Heart left ventricle (tissue), 16 donors: Measurements from ENCODE around the gene MTFP1. TPM values are rescaled to one million over a fixed set of nuclear protein-coding genes. Genes with fewer than 3 reads are reported as not detected.

Experiments used
- ATAC-seq, 4 donors: fragments of 200-7000 bp; cut with Tn5 transposase; one replicate each; pipeline ENCODE4 v1.9.1; 2020 to 2022; ENCODE audit warnings: moderate library complexity in 4 of 4, mild to moderate bottlenecking in 3 of 4, moderate number of reproducible peaks in 1 of 4
- DNase-seq, 5 donors: peaks; one replicate each; pipeline ENCODE4 v3.0.0-alpha.2; 2020
- H3K27ac ChIP-seq, 12 donors: fragments of 200-600 bp; sonication (generic) in 4 of 12; one replicate each; pipeline versions ENCODE4 v1.5.0 to v1.8.0; 2016 to 2022; ENCODE audit warnings: mild to moderate bottlenecking in 2 of 12
- H3K27me3 ChIP-seq, 9 donors: fragments of 200-600 bp; sonication (generic) in 2 of 9; one replicate each; pipeline versions ENCODE4 v1.5.1 to v1.8.0; 2016 to 2022; ENCODE audit warnings: mild to moderate bottlenecking in 3 of 9
- H3K36me3 ChIP-seq, 9 donors: fragments of 200-600 bp; sonication (generic) in 2 of 9; one replicate each; pipeline versions ENCODE4 v1.5.0 to v1.8.0; 2018 to 2022; ENCODE audit warnings: mild to moderate bottlenecking in 2 of 9
- H3K4me1 ChIP-seq, 12 donors: fragments of 200-600 bp; sonication (generic) in 4 of 12; one replicate each; pipeline versions ENCODE4 v1.5.0 to v1.8.0; 2016 to 2022; ENCODE audit warnings: mild to moderate bottlenecking in 3 of 12
- H3K4me3 ChIP-seq, 12 donors: fragments of 200-600 bp; sonication (generic) in 4 of 12; one replicate each; pipeline versions ENCODE4 v1.5.0 to v1.8.0; 2017 to 2022; ENCODE audit warnings: mild to moderate bottlenecking in 9 of 12, moderate library complexity in 4 of 12
- H3K9me3 ChIP-seq, 12 donors: fragments of 200-600 bp; sonication (generic) in 4 of 12; one replicate each; pipeline versions ENCODE4 v1.5.0 to v1.8.0; 2016 to 2022; ENCODE audit warnings: mild to moderate bottlenecking in 1 of 12
- POLR2A ChIP-seq, 2 donors: fragments of 450-650 bp; IDR thresholded peaks; one replicate each; pipeline ENCODE4 v1.6.1; 2017; ENCODE audit warnings: antibody characterized with exemption in 2 of 2, mild to moderate bottlenecking in 2 of 2, moderate library complexity in 2 of 2
- WGBS, 4 donors: extraction: QIAGEN DNeasy Blood & Tissue Kit in 2 of 4; methylation state at CpG; one replicate each; pipeline versions ENCODE4 v1.1.5 to v1.1.7; 2013 to 2018; 5-methylcytosine and 5-hydroxymethylcytosine counted together
- intact Hi-C, 10 donors: fragments of 100-400 bp; cut with DNase I; formaldehyde crosslinking; loops; one replicate each; pipeline versions ENCODE4 v1.11.1 to v1.14.2; 2022
- long read RNA-seq, 3 donors: library from polyadenylated mRNA; unstranded; transcript quantifications; one replicate each; pipeline ENCODE4 v2.0.0, GENCODE V29; 2020 to 2021
- polyA plus RNA-seq, 2 donors: library from polyadenylated mRNA; stranded (reverse); fragments of 200-250 nt; gene quantifications; one replicate each; pipeline ENCODE4 v1.2.3, GENCODE V29; 2013
- total RNA-seq, 9 donors: library from RNA; depleted of rRNA in 2 of 9; stranded (reverse); fragments of >200 nt in 2 of 9; fragmentation: NEBNext Ultra II Directional in 3 of 9; extraction: Animal tissue kit (Norgen Biotek cat#: 25700) in 3 of 9; gene quantifications; one replicate each; pipeline versions ENCODE4 v1.1.0 to v1.2.4, GENCODE V29; 2016 to 2023
- TF ChIP-seq, protein P1 (sequence below), 12 donors: fragments of 200-600 bp; sonication (generic) in 4 of 12; IDR thresholded peaks; one replicate each; pipeline versions ENCODE4 v1.5.0 to v1.8.0; 2018 to 2022; ENCODE audit warnings: antibody characterized with exemption in 12 of 12, mild to moderate bottlenecking in 5 of 12
- donor health status: ischemic (EF 13 %, LVEDD 7.1; RV severe dilation, severe dysfunction).
- donor health status: healthy with polysubstance abuse.
- donor health status: DM: no; HTN: yes; CAD: no.
- donor health status: DM: no; HTN: no; CAD: no.
- donor health status: ischemic (EF 25% LVEDD 6.9; RV normal size, moderate dysfunction).
- donor health status: ischemic (EF 25% LVEDD 5.7; RV mildly dilated, moderate dysfunction).
- donor health status: healthy.
- donor health status: DM: yes; HTN: yes; CAD: no.
- donor health status: ischemic (EF 35%, LVEDD 5.7; RV mildly dilated, moderate dysfunction).
- donor health status: nonischemic (EF 11% LVEDD 7.7; RV severe dilation, severe dysfunction).
- donor health status: DM: yes; HTN: yes; CAD: no.
- donor health status: PGD.
- donor health status: ischemic (EF 29% LVEDD 5.4; RV normal size, mild dysfunction).
- donor health status: nonischemic (EF 23%, LVEDD 6.1; RV moderate dilation, normal function).

Gene MTFP1, protein sequence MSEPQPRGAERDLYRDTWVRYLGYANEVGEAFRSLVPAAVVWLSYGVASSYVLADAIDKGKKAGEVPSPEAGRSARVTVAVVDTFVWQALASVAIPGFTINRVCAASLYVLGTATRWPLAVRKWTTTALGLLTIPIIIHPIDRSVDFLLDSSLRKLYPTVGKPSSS
- total RNA-seq, result 10 to 100 TPM in 7 of 9 donors, 1 to 10 TPM in 2; 5.0 to 44.0 (median 15.9) TPM
- 100 to 1,000 TPM in 1 of 2 donors, 10 to 100 TPM in 1; 36.2 to 139 TPM for polyA plus RNA-seq
- long read RNA-seq, donor 1, transcript MTFP1-201 (4 exons, 1,370 nt), result major isoform, 19 of 26 reads
- long read RNA-seq, donor 1, partial matches to known transcripts, result 1 of 26 reads
- long read RNA-seq, donor 1, other reads (novel, unspliced or antisense), result 0 of 26 reads
- long read RNA-seq, donor 2, transcript MTFP1-201 (4 exons, 1,370 nt), result major isoform, 60 of 80 reads
- long read RNA-seq, donor 2, transcript MTFP1-203 (4 exons, 912 nt), result minor isoform, 15 of 80 reads
- long read RNA-seq, donor 2, partial matches to known transcripts, result 1 of 80 reads
- long read RNA-seq, donor 2, other reads (novel, unspliced or antisense), result 0 of 80 reads
- long read RNA-seq, donor 3, transcript MTFP1-201 (4 exons, 1,370 nt), result major isoform, 47 of 67 reads
- long read RNA-seq, donor 3, transcript MTFP1-203 (4 exons, 912 nt), result minor isoform, 6 of 67 reads
- long read RNA-seq, donor 3, transcript MTFP1-202 (3 exons, 891 nt), result minor isoform, 6 of 67 reads
- long read RNA-seq, donor 3, partial matches to known transcripts, result 2 of 67 reads
- long read RNA-seq, donor 3, other reads (novel, unspliced or antisense), result 6 of 67 reads

DNA sequence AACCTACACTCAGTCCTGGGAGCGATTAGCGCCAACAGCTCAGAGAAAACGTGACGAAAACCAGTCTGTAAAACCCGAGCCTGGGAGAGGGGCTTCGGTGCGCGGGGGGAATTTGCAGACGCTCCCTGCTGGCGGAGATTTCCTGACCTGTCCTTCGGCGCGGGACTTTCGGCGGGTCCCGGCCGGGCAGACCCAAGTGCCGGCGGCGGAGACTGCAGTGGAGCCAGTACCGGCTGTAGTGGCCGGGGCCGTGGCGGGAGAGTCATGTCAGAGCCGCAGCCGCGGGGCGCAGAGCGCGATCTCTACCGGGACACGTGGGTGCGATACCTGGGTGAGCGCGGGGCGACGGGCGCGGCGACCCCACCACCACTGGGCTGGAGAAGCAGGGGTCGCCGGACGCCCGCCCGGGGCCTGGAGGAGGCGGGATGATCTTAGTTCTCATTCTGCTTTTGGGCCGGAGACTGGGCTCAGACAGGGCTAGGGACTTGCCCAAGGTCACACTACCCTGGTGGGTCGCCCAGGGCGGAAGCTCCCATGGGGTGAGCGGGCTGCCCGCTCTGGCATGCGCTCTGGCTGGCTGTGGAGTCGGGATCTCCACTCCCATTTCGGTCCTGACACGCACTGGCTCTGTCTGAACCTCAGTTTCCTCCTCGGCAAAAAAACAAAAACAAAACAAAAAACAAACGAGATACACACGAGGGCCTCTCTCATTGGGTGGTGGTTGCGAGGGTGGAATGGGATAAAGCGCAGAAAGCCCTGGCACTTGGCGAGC is at the start of gene MTFP1:
Gene MTFP1 (plus strand): TSS at position 153 of the 772 bp plus-strand sequence. CDS start 112 bp downstream, at position 265.
- Histone ChIP-seq H3K36me3 (peaks cover 0 to 8% (median under 1%) of the 10 kb centered on the region in 9 donors), H3K27me3 (no peaks in the 10 kb centered on the region), H3K9me3 (no peaks in the 10 kb centered on the region), H3K27ac (peak within 1 kb of the TSS in 11 of 12 donors; percentile 50 to 99 (median 96)), H3K4me1 (peaks cover 4 to 48% (median 33%) of the 10 kb centered on the region in 12 donors), H3K4me3 (peak within 1 kb of the TSS; percentile 53 to 88 (median 73))
- TF ChIP-seq, protein P1, sequence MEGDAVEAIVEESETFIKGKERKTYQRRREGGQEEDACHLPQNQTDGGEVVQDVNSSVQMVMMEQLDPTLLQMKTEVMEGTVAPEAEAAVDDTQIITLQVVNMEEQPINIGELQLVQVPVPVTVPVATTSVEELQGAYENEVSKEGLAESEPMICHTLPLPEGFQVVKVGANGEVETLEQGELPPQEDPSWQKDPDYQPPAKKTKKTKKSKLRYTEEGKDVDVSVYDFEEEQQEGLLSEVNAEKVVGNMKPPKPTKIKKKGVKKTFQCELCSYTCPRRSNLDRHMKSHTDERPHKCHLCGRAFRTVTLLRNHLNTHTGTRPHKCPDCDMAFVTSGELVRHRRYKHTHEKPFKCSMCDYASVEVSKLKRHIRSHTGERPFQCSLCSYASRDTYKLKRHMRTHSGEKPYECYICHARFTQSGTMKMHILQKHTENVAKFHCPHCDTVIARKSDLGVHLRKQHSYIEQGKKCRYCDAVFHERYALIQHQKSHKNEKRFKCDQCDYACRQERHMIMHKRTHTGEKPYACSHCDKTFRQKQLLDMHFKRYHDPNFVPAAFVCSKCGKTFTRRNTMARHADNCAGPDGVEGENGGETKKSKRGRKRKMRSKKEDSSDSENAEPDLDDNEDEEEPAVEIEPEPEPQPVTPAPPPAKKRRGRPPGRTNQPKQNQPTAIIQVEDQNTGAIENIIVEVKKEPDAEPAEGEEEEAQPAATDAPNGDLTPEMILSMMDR (IDR thresholded peaks at IDR 0.05), result peak in 2 of 12 donors; percentile 13 to 18
- TF ChIP-seq POLR2A (IDR thresholded peaks at IDR 0.05), result no peak
- intact Hi-C loops, result loop anchor here in 4 of 10 donors (5.0 to 10.0 kb wide), 3 partner anchors 159 to 179 kb away; partner anchors contain the start of genes TCN2 (in 2 of the 4) and PES1 (in 1 of the 4)
- WGBS, 4 donors, result 1 to 4% (median 2%) methylated on average over 24 to 61 of the region's 61 CpGs
- ATAC-seq (peak in 1 of 4 donors; percentile 2), DNase-seq (peak; percentile 54 to 84 (median 68))

DNA sequence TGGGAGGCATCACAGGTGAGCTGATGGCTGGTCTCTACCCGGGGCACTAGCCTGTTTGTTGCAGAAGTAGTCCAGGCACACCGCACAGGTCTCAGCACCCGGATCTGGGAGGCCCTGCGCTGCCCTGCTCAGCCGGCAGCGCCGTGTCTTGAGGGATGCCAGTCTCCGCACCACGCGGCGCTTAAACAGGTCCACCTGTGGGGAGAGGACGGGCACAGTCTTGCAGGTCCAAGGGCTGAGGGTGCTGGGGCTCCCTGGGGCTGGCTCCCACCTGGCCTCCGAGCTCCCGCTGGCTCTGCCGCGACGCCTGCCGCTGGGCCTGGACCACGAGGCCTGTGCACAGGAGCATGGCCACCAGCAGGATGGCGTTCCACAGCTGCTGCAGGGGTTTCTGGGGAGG is 45.6 kb upstream of the MTFP1 start:
- H3K4me1 ChIP-seq, result peaks cover 0 to 14% (median 0%) of the 10 kb centered on the region in 12 donors
- no peak overlapping the region for H3K4me3 ChIP-seq
- no peak for ATAC-seq
- DNase-seq, result no peak
- no peak overlapping the region for H3K27ac ChIP-seq
- H3K36me3 ChIP-seq, result peaks cover 0 to 41% (median 4%) of the 10 kb centered on the region in 9 donors
- 93 to 98% (median 97%) methylated on average over 13 to 20 of the region's 20 CpGs for WGBS, 4 donors
- no peaks in the 10 kb centered on the region for H3K9me3 ChIP-seq
- intact Hi-C loops, result no loop called here
- TF ChIP-seq, protein P1 (IDR thresholded peaks at IDR 0.05), result no peak
- TF ChIP-seq POLR2A (IDR thresholded peaks at IDR 0.05), result no peak
- H3K27me3 ChIP-seq, result no peaks in the 10 kb centered on the region

DNA sequence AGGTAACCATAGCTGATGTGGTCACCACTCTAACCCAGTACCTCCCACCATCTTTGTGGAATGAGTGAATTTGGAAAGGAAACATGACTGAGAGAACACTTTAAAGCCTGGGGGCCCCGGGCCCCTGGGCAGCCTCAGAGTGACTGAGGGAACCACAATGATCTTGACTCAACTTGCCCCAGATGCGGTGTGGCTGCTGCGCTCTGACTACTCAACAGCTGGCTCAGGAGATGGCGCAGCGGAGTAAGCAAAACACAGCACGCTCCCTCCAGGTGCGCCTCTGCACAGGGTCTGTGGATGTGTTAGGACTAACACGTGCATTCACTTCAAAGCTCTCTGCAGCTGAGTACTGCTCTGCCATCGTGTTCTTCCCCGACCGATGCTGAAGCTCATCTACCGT is 44.3 kb upstream of the MTFP1 start:
- WGBS, 4 donors, result 80 to 100% (median 84%) methylated on average over 6 to 12 of the region's 12 CpGs
- intact Hi-C loops, result no loop called here
- H3K9me3 ChIP-seq, result no peaks in the 10 kb centered on the region
- DNase-seq (no peak), ATAC-seq (no peak)
- no peak overlapping the region for H3K4me3 ChIP-seq
- peaks cover 0 to 41% (median 4%) of the 10 kb centered on the region in 9 donors for H3K36me3 ChIP-seq
- no peaks in the 10 kb centered on the region for H3K27me3 ChIP-seq
- peak overlapping the region in 1 of 12 donors; percentile 50 for H3K27ac ChIP-seq
- H3K4me1 ChIP-seq, result peaks cover 0 to 15% (median 4%) of the 10 kb centered on the region in 12 donors
- TF ChIP-seq, protein P1 (IDR thresholded peaks at IDR 0.05), result no peak
- TF ChIP-seq POLR2A (IDR thresholded peaks at IDR 0.05), result no peak
